HepG2 (cell line): Measurements from ENCODE around the gene C4orf54.

Experiments used
- MAFK ChIP-seq, 2 experiments: IDR thresholded peaks in 1 of 2; conservative IDR thresholded peaks in 1 of 2; 2 replicates each; pipeline ENCODE4 v1.6.1; 2011; ENCODE audit warnings: improper control_type of control experiment in 2 of 2, low read length in 2 of 2
- TF ChIP-seq, protein P1 (sequence below): sonication (generic); formaldehyde crosslinking; IDR thresholded peaks from 2 replicates; pipeline ENCODE4 v1.5.0; 2020; ENCODE audit warnings: mild to moderate bottlenecking, missing genetic modification reagents, moderate library complexity

DNA sequence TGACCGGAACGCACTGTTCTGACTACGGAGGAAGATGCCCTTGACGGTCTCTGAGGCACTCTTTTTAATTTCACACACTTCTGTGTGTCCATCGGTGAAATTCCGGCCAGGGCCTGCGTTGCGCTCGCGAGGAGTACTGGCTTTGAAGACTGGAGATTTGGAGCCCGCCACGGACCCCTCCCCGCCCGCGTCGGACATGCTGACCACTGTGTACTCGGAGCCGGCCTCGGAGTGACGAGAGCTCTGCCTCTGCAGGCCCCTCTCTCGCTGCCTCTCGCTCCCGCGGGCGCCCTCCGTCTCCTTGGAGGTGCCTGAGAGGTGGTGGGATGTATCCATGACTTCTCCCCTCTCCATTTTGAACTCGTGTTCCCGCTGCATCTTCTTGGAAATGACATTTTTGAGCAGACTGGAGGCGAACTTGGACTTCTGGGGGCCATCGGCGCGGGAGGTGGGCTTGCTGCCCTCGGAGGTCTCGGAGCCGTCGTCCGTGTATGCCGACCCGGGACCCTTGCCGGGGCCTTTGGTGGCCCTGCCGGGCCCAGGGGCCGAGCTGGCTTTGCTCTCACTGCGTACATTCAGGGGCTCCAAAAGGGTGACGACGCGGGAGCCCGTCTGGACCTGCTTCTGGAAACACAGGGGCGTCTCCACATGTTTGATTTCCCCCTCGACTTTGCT, 5.7 kb downstream of the C4orf54 start:
- TF ChIP-seq MAFK (conservative IDR thresholded peaks at IDR 0.05 in 1 of 2, IDR thresholded peaks at IDR 0.05 in 1 of 2; ENCODE audit: low read length in 2 of 2), result no peak
- TF ChIP-seq, protein P1, sequence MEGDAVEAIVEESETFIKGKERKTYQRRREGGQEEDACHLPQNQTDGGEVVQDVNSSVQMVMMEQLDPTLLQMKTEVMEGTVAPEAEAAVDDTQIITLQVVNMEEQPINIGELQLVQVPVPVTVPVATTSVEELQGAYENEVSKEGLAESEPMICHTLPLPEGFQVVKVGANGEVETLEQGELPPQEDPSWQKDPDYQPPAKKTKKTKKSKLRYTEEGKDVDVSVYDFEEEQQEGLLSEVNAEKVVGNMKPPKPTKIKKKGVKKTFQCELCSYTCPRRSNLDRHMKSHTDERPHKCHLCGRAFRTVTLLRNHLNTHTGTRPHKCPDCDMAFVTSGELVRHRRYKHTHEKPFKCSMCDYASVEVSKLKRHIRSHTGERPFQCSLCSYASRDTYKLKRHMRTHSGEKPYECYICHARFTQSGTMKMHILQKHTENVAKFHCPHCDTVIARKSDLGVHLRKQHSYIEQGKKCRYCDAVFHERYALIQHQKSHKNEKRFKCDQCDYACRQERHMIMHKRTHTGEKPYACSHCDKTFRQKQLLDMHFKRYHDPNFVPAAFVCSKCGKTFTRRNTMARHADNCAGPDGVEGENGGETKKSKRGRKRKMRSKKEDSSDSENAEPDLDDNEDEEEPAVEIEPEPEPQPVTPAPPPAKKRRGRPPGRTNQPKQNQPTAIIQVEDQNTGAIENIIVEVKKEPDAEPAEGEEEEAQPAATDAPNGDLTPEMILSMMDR (CRISPR knock-in tag), result no peak
